HG03571 (cell line): ENCODE data around the gene LCN9.
"Not testable (repeated sequence)": the region's sequence is repeated elsewhere in the genome, so short reads cannot be mapped to it uniquely, and the experiment has no call there.

Source experiments
- ATAC-seq: cut with Tn5 transposase; IDR thresholded peaks from one replicate; pipeline ENCODE4 v1.9.1; 2021; ENCODE audit not compliant: unreplicated experiment

The LCN9 gene

GRCh38 chr9:135670721-135671590, 7.8 kb downstream of the LCN9 start:
- ATAC-seq, result no peak

- ATAC-seq, result no peak
Measured at GRCh38 chr9:135671591-135672041, 8.5 kb downstream of the LCN9 start.

- ATAC-seq, result not testable (repeated sequence)
Measured at GRCh38 chr9:135672786-135673185, 9.7 kb downstream of the LCN9 start.

GRCh38 chr9:135673941-135674340, 10.8 kb downstream of the LCN9 start:
- ATAC-seq, result no peak

GRCh38 chr9:135674977-135675376, 11.9 kb downstream of the LCN9 start:
- no peak for ATAC-seq

DNA sequence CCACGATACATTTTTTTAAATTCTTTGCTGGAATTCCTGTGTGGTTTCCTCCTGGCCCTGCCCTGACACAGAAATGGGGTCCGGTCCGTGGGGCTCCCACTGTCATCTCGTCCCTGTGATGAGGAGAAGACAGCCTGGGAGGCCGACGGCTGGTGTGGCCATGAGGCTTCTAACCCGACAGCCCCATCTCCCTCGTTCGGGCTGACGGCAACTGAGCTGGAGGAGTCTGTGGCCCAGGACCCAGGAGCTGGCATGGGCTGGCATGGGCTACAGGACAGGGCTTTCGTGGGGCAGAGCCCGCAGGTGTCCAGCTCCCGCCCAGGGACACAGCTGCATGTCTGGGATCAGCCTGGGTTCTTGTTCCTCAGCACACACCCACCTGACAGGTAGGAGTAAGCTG, 13.8 kb downstream of the LCN9 start:
- ATAC-seq, result no peak

DNA sequence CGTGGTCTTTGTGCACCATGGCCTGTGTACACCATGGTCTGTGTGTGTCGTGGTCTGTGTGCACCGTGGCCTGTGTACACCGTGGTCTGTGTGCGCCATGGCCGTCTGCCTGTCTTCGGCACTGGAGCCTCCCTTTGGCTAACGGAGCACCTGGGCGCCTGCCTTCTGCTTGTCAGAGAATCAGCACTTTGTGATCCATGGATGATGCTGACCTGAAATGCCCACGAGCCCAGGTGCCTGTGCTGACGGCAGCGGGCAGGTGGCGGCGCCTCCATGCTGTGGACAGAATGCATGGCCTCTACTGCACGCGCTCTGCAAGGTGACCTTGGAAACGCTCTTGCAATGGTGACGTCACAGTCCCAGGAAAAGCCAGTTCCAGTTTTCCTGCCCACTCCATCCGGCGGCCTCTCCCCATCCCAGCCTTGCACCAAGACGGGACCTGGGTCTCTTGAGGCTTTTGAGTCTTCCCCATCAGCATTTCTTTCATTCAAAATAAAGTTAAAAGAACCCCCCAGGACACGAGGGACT, 14.6 kb downstream of the LCN9 start:
- ATAC-seq, result no peak

- ATAC-seq, result no peak
Measured at GRCh38 chr9:135678236-135679017, 15.3 kb downstream of the LCN9 start.

DNA sequence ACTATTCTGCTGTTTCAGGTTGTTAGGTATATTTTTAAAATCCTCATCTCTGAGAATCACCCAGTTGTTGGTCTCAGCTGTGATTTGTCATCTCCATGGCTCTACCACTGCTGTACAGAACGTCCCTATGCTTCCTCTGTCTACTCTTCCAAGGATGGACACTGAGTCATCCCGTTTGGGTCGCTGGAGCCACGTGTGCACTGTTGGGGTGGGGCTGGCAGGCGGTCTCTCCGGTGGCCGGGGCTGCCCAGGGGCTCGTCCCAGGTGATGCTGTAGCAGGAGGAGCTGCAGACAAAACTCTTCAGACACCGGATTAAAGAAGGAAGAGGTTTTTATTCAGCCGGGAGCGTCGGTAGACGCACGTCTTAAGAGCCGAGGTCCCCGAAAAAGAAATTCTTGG, 16.9 kb downstream of the LCN9 start:
- no peak for ATAC-seq

GRCh38 chr9:135681161-135681560, 18.1 kb downstream of the LCN9 start:
- ATAC-seq, result no peak

GRCh38 chr9:135683401-135684034, 20.4 kb downstream of the LCN9 start:
- no peak for ATAC-seq

- no peak for ATAC-seq
Measured at GRCh38 chr9:135684691-135685090, 21.6 kb downstream of the LCN9 start.

GRCh38 chr9:135687216-135687615, 24.1 kb downstream of the LCN9 start:
- ATAC-seq, result no peak

- ATAC-seq, result no peak
Measured at GRCh38 chr9:135689011-135689410, 25.9 kb downstream of the LCN9 start.

DNA sequence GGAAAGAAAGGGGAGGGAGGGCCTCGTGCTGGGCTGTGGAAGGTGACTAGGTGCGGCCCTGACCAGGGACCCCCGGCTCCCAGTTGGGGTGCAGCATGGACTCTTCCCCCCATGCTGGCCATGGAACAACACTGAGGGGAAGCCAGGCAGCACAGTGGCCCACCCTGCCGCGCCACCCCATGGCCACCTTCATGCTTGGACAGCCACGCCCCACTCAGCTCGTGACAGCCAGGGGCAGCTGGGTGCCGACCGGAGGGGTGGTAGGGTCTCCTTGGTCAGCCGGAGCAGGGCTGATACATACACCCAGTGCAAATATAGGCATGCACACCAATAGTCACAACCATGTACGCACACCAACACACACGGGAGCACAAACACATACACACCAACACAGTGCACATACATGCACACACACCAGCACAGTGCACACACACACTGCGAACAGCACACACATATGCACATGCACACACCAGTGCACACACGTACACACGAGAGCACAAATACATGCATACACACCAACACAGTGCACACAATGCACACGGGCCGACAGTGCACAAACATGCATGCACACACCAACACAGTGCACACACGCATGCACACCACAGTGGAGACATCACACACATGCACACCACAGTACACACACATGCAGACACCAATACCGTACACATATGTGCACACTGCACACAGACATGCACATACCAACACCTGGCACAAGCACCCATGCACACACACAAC, 27.9 kb downstream of the LCN9 start:
- no peak for ATAC-seq

DNA sequence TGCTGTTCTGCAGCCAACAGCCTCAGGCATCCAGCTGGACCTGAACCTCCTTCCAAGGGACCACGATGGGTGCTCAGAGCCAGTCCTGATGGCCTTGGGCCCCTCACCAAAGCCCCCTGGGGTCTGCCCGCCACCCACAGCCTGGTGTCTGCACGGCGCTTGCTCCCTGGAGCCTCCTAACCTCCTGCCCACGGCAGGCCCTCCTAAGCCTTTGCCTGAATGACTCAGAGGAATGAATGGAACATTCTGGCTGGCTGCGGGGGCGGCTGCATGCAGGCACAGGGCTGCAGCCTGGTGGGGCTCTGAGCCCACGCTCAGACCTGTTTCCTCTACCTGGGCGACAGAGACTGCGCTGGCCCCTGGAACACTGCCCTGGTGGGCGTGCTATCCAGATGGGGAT, 29.3 kb downstream of the LCN9 start:
- ATAC-seq, result no peak

- ATAC-seq, result no peak
Measured at GRCh38 chr9:135693265-135693664, 30.2 kb downstream of the LCN9 start.

GRCh38 chr9:135693771-135694170, 30.7 kb downstream of the LCN9 start:
- no peak for ATAC-seq

DNA sequence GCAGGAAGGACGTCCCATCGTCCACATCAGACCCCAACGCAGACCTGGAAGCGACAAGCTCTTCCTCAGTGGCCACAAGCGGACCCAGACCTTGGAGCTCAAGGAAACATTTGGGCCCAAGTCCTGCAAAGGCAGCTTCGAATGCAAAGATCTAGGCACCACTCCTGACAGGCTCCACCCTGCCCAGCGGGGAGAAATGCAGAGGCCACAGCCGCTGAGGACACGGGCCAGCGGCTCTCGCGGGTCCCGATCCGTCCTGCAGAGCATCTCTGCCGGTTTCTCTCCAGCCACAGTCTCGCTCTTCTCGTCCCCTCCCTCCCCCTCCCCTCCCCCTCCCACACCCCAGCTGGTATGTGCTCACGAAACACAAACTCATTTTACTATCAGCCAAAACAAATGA, 31.3 kb downstream of the LCN9 start:
- no peak for ATAC-seq

GRCh38 chr9:135695036-135695435, 31.9 kb downstream of the LCN9 start:
- no peak for ATAC-seq

GRCh38 chr9:135695642-135696041, 32.5 kb downstream of the LCN9 start:
- ATAC-seq, result no peak
